ENCODE results near the gene TPH2.

TPH2 gene

GRCh38 chr12:72035625-72036024 is 97.0 kb downstream of the TPH2 start:
- no peak for TF ChIP-seq CTCF (IDR thresholded peaks at IDR 0.05; ENCODE audit: insufficient read depth, low read depth, low read length, missing control alignments)
- DNase-seq (ENCODE audit: low read depth) = no peak

GRCh38 chr12:72036393-72036792 is 97.7 kb downstream of the TPH2 start:
- no peak overlapping the region for H3K4me3 ChIP-seq (ENCODE audit: low read length)
- no peak for TF ChIP-seq CTCF (IDR thresholded peaks at IDR 0.05; ENCODE audit: insufficient read depth, low read depth, low read length, missing control alignments)
- DNase-seq (ENCODE audit: low read depth) = no peak

More at GRCh38 chr12:72035625-72036024, 97.0 kb downstream of the TPH2 start:
- no peak overlapping the region for H3K4me3 ChIP-seq (ENCODE audit: low read length)

- DNase-seq (ENCODE audit: low read depth) = no peak
- no peak overlapping the region for H3K4me3 ChIP-seq (ENCODE audit: low read length)
These were observed 98.6 kb downstream of the TPH2 start for GRCh38 chr12:72037006-72037795.

GRCh38 chr12:72041811-72042210 is 103.2 kb downstream of the TPH2 start:
- H3K4me3 ChIP-seq (ENCODE audit: low read length) = no peak overlapping the region
- no peak for TF ChIP-seq CTCF (IDR thresholded peaks at IDR 0.05; ENCODE audit: insufficient read depth, low read depth, low read length, missing control alignments)
- no peak for DNase-seq (ENCODE audit: low read depth)

More at GRCh38 chr12:72037006-72037795, 98.6 kb downstream of the TPH2 start:
- no peak for TF ChIP-seq CTCF (IDR thresholded peaks at IDR 0.05; ENCODE audit: insufficient read depth, low read depth, low read length, missing control alignments)

- no peak for DNase-seq (ENCODE audit: low read depth)
- no peak overlapping the region for H3K4me3 ChIP-seq (ENCODE audit: low read length)
- TF ChIP-seq CTCF (IDR thresholded peaks at IDR 0.05; ENCODE audit: insufficient read depth, low read depth, low read length, missing control alignments) = no peak
These were observed 115.0 kb downstream of the TPH2 start for GRCh38 chr12:72053604-72054003.

- DNase-seq (ENCODE audit: low read depth) = no peak
- TF ChIP-seq CTCF (IDR thresholded peaks at IDR 0.05; ENCODE audit: insufficient read depth, low read depth, low read length, missing control alignments) = no peak
- no peak overlapping the region for H3K4me3 ChIP-seq (ENCODE audit: low read length)
These were observed 115.9 kb downstream of the TPH2 start for GRCh38 chr12:72054511-72054910.

All from epithelial cell of esophagus (primary cell).